Activated CD4-positive, alpha-beta T cell treated with anti-CD3 and anti-CD28 coated beads for 4 hours (primary cell): ENCODE measurements around the gene ZNF608.

Experiments used
- DNase-seq, 2 donors: peaks; one replicate each; pipeline ENCODE4 v3.0.0-alpha.2; 2020

The ZNF608 gene, protein sequence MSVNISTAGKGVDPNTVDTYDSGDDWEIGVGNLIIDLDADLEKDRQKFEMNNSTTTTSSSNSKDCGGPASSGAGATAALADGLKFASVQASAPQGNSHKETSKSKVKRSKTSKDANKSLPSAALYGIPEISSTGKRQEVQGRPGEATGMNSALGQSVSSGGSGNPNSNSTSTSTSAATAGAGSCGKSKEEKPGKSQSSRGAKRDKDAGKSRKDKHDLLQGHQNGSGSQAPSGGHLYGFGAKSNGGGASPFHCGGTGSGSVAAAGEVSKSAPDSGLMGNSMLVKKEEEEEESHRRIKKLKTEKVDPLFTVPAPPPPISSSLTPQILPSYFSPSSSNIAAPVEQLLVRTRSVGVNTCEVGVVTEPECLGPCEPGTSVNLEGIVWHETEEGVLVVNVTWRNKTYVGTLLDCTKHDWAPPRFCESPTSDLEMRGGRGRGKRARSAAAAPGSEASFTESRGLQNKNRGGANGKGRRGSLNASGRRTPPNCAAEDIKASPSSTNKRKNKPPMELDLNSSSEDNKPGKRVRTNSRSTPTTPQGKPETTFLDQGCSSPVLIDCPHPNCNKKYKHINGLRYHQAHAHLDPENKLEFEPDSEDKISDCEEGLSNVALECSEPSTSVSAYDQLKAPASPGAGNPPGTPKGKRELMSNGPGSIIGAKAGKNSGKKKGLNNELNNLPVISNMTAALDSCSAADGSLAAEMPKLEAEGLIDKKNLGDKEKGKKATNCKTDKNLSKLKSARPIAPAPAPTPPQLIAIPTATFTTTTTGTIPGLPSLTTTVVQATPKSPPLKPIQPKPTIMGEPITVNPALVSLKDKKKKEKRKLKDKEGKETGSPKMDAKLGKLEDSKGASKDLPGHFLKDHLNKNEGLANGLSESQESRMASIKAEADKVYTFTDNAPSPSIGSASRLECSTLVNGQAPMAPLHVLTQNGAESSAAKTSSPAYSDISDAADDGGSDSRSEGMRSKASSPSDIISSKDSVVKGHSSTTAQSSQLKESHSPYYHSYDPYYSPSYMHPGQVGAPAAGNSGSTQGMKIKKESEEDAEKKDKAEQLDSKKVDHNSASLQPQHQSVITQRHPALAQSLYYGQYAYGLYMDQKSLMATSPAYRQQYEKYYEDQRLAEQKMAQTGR (N-terminal part only)

GRCh38 chr5:124745928-124746915 lies at the start of gene ZNF608:
Gene ZNF608 (minus strand): TSS chr5:124746639. CDS start chr5:124744989, 1,650 bp downstream.
- no peak for DNase-seq

DNA sequence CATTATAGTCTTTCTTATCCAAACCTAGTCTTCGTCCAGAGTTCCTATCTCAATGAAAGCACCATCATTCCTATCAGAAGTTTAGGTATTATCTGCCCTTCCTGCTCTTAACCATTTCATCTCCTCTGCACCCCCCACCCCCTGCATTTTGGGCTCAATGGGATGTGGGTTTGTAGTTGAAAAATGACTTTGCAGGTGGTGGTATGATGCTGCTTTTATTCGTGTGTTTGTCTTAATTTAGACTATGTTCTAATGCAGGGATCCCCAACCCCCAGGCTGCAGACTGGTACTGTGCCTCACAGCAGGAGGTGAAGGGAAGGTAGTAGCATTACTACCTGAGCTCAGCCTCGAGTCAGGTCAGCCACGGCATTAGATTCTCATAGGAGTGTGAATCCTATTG lies 49.4 kb upstream of the ZNF608 start:
- no peak for DNase-seq

DNA sequence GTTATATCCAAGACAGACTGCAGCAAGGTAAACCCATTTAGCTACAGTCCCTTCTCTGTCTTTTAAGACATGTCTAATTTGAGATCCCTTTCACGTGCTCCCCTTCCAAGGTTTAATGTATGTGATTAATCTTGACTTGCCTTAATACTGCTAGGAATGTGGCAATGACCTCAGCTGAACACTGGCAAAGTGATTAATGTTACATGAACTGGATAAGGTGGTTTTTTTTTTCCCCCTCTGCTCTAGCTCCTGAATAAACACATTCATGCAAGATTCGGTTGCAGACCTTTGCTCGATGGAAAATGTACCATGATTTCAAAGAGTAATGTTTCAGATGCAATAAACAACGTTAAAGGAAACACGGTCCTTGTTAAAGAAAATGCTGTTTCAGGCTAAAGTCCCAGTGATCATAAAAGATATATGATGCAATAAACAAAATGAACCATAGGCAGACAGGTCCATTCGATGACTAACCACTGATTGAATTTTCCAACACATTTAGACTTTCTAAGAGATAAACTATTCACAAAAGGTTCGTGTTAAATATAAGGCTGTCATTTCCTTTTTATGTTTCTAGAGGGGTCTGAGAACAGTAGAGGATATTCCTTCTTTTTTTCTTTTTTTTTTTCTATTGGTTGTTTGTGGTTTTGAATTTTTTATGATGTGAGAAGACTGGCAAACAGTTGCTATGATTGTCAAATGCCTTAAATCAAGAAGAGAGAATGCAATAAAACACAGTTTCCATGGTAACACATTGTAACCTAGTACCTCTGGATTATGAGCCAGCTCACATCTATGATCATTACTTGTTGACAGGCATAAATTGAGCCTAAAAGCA lies 44.7 kb upstream of the ZNF608 start:
- no peak for DNase-seq

DNA sequence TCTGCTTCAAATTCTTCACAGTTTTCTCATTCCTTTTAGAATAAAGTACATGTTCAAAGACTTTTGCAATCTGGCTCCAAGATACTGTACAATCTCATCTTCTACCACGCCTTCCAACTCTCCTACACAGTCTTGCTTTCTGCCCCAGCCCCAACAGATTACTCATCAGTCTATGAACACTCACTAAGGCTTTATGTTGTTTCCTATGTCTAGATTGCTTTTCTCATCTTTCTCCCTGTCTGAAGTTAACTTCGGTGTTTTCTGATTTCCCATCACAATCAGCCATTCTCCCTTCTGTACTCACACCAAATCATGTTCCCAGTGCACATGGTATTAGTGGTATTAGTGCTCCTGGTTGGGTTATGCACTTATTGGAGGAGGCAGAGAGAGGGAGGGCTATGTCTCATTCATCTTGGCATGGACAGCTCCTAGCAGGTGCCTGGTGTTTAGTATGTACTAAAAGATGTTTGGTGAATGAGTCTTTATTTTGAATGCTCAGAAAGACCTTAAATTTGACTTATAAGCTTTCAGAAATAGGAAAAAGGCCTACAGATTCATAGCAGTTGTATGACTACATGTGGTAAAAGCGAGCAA lies 44.0 kb upstream of the ZNF608 start:
- DNase-seq: no peak

DNA sequence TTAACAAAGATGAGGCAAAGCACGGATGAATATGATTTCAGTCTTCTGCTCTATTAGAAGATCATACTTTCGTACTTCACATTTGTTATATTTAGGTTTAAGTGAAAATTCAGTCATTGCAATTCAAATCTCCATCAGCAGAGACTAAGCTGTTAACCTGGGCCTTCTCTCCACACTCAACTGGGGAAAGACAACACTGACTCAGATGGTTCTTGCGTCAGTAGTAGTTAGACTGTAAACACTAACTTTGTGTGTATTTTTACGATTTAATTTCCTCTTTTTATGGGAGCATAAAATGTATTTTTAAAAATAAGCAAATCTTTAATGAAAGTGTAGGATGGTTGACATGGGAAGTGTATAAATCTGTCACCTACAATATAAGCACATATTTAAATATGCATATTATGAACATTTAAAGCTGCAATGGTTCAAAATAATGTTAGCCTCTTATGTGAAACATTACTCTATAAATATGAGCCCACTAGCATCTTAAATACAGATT lies 42.7 kb upstream of the ZNF608 start:
- DNase-seq: no peak

GRCh38 chr5:124783794-124784193 lies 37.4 kb upstream of the ZNF608 start:
- no peak for DNase-seq

GRCh38 chr5:124783285-124783684 lies 36.8 kb upstream of the ZNF608 start:
- no peak for DNase-seq

- no peak for DNase-seq
Observed at GRCh38 chr5:124782262-124782661, 35.8 kb upstream of the ZNF608 start.

- DNase-seq: no peak
Observed at GRCh38 chr5:124780011-124780410, 33.6 kb upstream of the ZNF608 start.

DNA sequence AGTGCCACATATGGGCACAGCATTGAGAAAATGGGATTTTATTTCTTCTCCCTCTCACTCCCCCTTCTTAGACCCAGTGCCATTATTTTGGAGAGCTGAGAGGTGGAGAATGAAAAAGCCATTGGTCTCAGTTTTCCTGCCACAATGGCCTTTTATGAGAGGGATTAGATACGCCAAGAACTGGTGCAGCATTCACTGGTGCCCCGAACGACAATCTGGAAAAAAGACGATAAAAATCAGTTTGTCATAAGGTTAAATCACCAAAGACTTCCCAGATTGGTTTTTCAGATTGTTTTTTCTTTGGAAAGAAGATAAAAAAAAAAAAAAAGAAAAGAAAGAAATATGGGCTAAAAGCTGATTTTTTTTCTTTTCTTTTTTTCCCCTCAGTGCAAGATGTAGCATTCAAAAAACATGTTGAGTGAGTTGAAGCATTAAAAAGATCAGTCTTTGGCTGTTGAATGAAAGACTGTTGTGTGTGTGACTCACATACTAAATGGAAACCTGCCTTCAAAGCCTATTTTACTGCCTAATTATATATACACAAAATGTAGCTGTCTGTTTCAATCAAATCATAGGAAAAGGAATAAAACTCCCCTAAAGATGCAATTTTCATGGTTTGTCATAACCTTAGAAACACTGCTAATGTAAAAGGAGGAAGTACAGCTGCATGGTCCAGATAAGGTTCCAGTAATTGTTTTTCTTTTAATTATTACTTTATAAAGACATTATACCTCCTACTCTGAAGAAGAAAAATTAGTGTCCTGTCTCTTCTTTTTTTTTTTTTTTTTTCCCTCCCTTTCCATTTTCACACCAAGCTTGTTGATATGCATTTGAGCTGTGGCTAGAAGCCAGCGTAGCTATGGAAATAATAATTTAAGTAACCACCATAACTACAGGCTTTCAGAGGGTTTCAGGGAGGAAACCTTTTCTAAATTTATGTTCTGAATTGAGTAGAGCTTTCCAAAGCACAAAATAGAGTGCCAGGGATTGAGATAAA lies 27.2 kb upstream of the ZNF608 start:
- no peak for DNase-seq

DNA sequence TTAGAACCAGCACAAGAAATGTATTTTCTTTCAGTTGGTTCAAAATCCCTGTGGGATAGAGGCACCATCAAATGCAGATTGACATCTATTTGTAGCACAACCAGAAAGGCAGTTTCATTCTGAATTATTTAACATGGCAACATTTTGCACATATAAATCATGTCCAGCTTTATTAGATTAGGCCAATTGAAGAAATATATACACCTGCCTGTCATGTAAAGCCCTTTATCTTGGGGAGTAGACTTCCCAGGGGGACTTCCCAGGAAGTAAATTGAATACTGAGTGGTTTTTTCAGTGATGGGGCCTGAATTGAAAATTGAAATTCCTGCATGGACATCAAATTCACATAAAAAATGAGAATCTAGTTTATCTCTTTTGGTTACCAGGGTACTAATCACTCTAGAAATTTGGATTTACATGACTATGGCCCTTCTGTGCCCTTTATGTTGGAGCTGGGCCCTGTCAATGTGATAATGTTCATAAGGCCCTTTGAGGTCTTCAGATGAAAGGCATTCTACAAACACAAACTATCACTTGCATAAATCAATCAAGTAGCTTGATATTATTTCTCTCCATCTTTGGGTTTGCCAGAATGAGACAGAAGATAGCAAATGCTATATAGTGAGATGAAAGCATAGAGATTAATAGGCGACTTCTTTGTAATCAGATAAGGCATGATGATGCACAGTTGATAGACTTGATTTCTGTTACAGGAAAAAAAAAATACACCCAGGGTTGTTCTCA lies 26.2 kb upstream of the ZNF608 start:
- DNase-seq: no peak

DNA sequence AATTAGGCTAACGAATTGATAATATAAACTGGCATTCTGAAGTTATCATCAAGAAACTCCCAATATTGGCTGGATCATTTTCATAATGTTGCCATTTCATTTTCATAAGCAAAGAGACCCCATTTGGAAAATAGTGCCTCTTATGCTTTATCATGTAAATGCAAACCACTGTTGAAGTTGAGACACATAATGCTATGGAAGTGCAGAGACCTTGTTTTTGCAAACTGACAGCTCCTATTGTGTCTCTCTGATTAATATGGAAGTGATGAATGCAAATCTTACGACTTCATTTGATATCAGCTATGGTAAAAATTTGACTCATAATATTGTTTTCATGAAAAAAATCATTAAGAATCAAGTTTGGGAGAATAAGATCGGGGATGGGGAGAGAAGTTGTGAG lies 25.3 kb upstream of the ZNF608 start:
- no peak for DNase-seq

DNA sequence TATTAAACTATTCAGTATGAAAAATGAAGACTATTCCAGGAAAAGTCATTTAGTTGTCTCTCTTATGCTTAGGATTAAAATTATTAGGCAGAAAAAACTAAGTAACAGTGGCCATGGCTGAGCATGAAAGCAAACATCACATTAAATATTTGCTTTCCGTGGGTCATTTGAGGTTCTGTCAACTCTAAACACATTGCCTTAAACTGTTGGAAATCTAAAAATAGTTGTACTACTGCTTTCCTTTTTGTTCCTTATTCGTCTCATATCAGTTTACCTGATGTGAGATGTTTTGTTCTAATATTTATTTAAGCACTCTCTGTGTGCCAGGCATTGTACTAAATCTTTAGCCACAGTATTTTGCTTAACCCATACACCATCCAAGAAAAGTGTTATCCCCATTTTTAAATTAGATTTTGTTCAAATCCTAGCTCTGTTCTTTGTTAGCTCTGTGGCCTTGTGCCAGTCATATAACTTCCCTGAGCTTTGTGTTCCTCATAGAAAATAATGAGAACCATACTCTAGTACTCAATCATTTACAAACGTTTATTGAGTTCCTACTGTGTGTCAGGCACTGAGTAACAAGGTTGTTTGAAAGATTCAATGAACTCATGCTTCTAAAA lies 18.7 kb upstream of the ZNF608 start:
- DNase-seq: no peak

DNA sequence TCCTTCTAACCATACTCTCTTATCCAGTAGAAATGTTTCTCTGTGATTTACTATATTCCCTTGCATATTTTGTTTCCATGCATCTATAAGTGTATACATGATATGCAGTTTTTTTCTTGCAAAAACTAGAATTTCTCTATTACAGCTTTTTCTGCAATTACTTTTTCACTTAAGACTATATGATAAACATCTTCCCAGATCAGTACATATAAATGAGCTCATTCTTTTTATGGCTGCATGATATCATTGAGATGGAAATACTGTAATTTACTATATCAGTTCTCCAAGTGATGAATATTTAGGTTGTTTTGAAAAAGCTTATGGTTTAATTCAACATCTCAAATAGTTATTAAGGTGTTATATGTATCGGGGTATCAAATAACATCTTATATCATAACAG lies 18.1 kb upstream of the ZNF608 start:
- DNase-seq: no peak

DNA sequence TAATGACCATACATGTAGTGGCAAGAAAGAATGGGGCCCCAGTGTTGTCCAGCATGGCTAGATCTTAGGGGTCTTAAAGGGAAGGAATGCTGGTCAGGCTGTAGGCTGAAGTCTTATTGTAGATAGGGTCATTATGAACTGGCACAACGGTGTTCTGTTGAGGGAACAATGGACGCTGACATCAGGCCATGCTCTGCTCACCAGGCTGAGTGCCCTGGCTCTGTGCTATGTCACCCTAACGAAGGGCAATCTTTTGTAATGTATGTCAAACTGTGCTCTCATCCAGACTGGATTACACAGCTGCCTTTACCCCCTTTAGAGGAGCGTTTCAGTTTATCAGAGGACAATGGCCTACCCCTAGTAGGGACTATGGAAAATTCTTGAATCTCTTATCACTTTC lies 14.6 kb upstream of the ZNF608 start:
- DNase-seq: no peak

GRCh38 chr5:124760608-124761007 lies 14.2 kb upstream of the ZNF608 start:
- no peak for DNase-seq

DNA sequence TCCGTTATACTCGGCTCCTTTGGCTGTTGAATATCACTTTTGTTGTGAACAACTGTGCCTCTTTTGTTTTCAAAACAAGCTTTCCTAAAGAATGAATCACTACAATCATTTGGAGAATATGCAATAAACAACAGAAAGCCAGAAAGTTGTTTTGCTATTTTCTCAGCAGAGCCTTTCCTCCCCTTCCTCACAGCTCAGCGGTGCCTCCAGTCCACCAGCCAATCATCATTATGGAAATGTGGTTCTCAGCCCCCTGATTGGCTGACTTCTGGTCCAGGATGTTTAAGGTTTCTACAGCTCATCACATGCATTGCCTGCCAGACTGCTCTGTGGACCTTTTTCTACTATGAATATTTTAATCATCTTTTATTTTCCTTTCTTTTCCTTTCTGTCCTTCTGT lies 9.1 kb upstream of the ZNF608 start:
- DNase-seq: no peak

- DNase-seq: no peak
Observed at GRCh38 chr5:124755041-124755440, 8.6 kb upstream of the ZNF608 start.
